ENCODE measurements around the gene PPP1R9B.

PPP1R9B gene

GRCh38 chr17:50185631-50186471, 35.4 kb upstream of the PPP1R9B start:
- Histone ChIP-seq H3K27me3 (ENCODE audit: insufficient read depth, low read depth, severe bottlenecking) (no peaks in the 10 kb centered on the region), H3K36me3 (peaks cover 24% of the 10 kb centered on the region), H3K9me3 (ENCODE audit: severe bottlenecking) (no peaks in the 10 kb centered on the region), H3K27ac (no peak overlapping the region), H3K4me3 (ENCODE audit: low read depth, low read length) (no peak overlapping the region)
- DNase-seq, result no peak
- TF ChIP-seq, protein P1, sequence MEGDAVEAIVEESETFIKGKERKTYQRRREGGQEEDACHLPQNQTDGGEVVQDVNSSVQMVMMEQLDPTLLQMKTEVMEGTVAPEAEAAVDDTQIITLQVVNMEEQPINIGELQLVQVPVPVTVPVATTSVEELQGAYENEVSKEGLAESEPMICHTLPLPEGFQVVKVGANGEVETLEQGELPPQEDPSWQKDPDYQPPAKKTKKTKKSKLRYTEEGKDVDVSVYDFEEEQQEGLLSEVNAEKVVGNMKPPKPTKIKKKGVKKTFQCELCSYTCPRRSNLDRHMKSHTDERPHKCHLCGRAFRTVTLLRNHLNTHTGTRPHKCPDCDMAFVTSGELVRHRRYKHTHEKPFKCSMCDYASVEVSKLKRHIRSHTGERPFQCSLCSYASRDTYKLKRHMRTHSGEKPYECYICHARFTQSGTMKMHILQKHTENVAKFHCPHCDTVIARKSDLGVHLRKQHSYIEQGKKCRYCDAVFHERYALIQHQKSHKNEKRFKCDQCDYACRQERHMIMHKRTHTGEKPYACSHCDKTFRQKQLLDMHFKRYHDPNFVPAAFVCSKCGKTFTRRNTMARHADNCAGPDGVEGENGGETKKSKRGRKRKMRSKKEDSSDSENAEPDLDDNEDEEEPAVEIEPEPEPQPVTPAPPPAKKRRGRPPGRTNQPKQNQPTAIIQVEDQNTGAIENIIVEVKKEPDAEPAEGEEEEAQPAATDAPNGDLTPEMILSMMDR (IDR thresholded peaks at IDR 0.05; ENCODE audit: low read depth, low read length), result no peak

- Histone ChIP-seq H3K9me3 (ENCODE audit: severe bottlenecking) (no peaks in the 10 kb centered on the region), H3K4me3 (ENCODE audit: low read depth, low read length) (no peak overlapping the region), H3K36me3 (peaks cover 24% of the 10 kb centered on the region), H3K27me3 (ENCODE audit: insufficient read depth, low read depth, severe bottlenecking) (no peaks in the 10 kb centered on the region), H3K27ac (no peak overlapping the region)
- DNase-seq, result no peak
- TF ChIP-seq, protein P1 (IDR thresholded peaks at IDR 0.05; ENCODE audit: low read depth, low read length), result no peak
Observed at GRCh38 chr17:50184611-50185398, 34.3 kb upstream of the PPP1R9B start.

GRCh38 chr17:50184064-50184463, 33.6 kb upstream of the PPP1R9B start:
- Histone ChIP-seq H3K27ac (no peak overlapping the region), H3K36me3 (peaks cover 24% of the 10 kb centered on the region), H3K4me3 (ENCODE audit: low read depth, low read length) (no peak overlapping the region), H3K9me3 (ENCODE audit: severe bottlenecking) (no peaks in the 10 kb centered on the region), H3K27me3 (ENCODE audit: insufficient read depth, low read depth, severe bottlenecking) (no peaks in the 10 kb centered on the region)
- DNase-seq, result no peak
- TF ChIP-seq, protein P1 (IDR thresholded peaks at IDR 0.05; ENCODE audit: low read depth, low read length), result 0 out of 2 replicates have a peak, but pooled peaks have one; percentile 4

GRCh38 chr17:50183421-50183994, 33.0 kb upstream of the PPP1R9B start:
- Histone ChIP-seq H3K27me3 (ENCODE audit: insufficient read depth, low read depth, severe bottlenecking) (no peaks in the 10 kb centered on the region), H3K9me3 (ENCODE audit: severe bottlenecking) (no peaks in the 10 kb centered on the region), H3K36me3 (peaks cover 22% of the 10 kb centered on the region), H3K4me3 (ENCODE audit: low read depth, low read length) (no peak overlapping the region), H3K27ac (no peak overlapping the region)
- TF ChIP-seq, protein P1 (IDR thresholded peaks at IDR 0.05; ENCODE audit: low read depth, low read length), result no peak
- no peak for DNase-seq

DNA sequence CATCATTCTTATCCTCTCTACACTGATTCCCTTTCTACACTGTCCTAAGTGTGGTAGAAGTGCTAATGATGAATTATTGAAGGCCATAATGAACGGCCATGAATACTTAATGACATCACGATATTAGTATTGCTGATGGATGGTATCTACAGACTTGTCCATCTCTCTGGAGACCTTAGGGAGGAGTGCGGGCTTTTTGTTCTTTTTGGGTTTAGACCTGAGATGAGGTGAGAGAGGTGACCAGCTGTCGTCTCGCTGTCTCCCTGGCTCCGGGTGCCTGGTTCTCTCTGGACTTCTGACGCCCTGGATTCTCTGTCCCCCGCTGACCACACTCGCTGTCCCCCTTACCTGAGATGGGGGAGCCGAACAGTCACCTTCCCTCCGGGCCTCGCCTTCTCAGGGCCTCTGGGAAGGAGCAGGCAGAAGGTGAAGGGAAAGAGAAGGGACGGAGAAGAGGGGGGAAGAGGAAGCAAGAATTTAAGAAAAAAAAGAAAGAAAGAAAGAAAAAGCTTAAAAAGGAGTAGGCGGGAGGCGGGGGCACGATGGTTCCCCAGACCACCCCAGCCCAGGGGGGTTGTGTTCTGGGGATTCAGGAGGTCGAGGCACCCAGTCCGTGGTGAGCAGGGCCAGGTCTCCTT, 32.4 kb upstream of the PPP1R9B start:
- Histone ChIP-seq H3K4me3 (ENCODE audit: low read depth, low read length) (no peak overlapping the region), H3K27me3 (ENCODE audit: insufficient read depth, low read depth, severe bottlenecking) (no peaks in the 10 kb centered on the region), H3K36me3 (peaks cover 20% of the 10 kb centered on the region), H3K27ac (no peak overlapping the region), H3K9me3 (ENCODE audit: severe bottlenecking) (no peaks in the 10 kb centered on the region)
- DNase-seq, result no peak
- TF ChIP-seq, protein P1 (IDR thresholded peaks at IDR 0.05; ENCODE audit: low read depth, low read length), result no peak

Measured in WERI-Rb-1 (cell line).